HepG2 (cell line): Measurements from ENCODE around the gene SRRM2. TPM values are rescaled to one million over a fixed set of nuclear protein-coding genes. Genes with fewer than 3 reads are reported as not detected.

Source experiments
- ATAC-seq: fragments of 200-7000 bp; cut with Tn5 transposase; 3 replicates; pipeline ENCODE4 v1.9.1; 2020; ENCODE audit warnings: mild to moderate bottlenecking, moderate library complexity
- BruUV-seq: library from RNA; stranded (reverse); fragments of 400-500 nt; replicated peaks from 2 replicates; lab custom pipeline; 2021; lab: Mats Ljungman, UMichigan
- CTCF ChIA-PET: fragments of 300-600 bp; formaldehyde crosslinking; extraction: SDS; loops from one replicate; lab custom pipeline; 2021; ENCODE audit warnings: low total read pairs, inconsistent platforms, low intra/inter-chr PET ratio; lab: Yijun Ruan, JAX
- POLR2A ChIA-PET: fragments of 350-600 bp; sonication (Branson Sonifier 250); formaldehyde crosslinking; loops from one replicate; lab custom pipeline; 2020; ENCODE audit warnings: antibody characterized with exemption, inconsistent platforms; lab: Yijun Ruan, JAX
- DNase-seq: peaks from one replicate; pipeline ENCODE4 v3.0.0-alpha.2; 2015; ENCODE audit warnings: low spot score
- FAIRE-seq: peaks from 3 replicates; lab custom pipeline; 2011; peaks lifted over from hg19 to GRCh38; lab: Jason Lieb, UNC
- H2AFZ ChIP-seq: one replicate; pipeline ENCODE4 v1.6.1; 2011; ENCODE audit warnings: low read length, inconsistent platforms
- H3K27ac ChIP-seq: fragments of 300-600 bp; 3 replicates; pipeline ENCODE4 v1.8.0; 2011; ENCODE audit warnings: mixed run types, mild to moderate bottlenecking, mixed read lengths, low read length, inconsistent platforms; ENCODE audit not compliant: insufficient read depth; ENCODE audit errors: extremely low read length
- H3K27me3 ChIP-seq, 2 experiments: fragments of 200-600 bp in 1 of 2; 2 replicates in 1 of 2; 3 replicates in 1 of 2; pipeline versions ENCODE4 v1.6.0 to v1.8.0; 2011; ENCODE audit warnings: low read length in 2 of 2, mild to moderate bottlenecking in 2 of 2, moderate library complexity in 2 of 2, inconsistent platforms in 1 of 2; ENCODE audit not compliant: insufficient read depth in 2 of 2, control insufficient read depth in 1 of 2
- H3K36me3 ChIP-seq, 2 experiments: fragments of 200-600 bp in 1 of 2; replicated peaks in 1 of 2; 2 replicates in 1 of 2; 3 replicates in 1 of 2; pipeline versions ENCODE4 v1.5.1 to v1.8.0; 2011; ENCODE audit warnings: low read length in 2 of 2, inconsistent platforms in 1 of 2; ENCODE audit not compliant: insufficient read depth in 2 of 2, control insufficient read depth in 1 of 2
- H3K4me1 ChIP-seq: 2 replicates; pipeline ENCODE4 v1.5.1; 2012; ENCODE audit warnings: low read length, inconsistent platforms; ENCODE audit not compliant: insufficient read depth
- H3K4me2 ChIP-seq: 2 replicates; pipeline ENCODE4 v1.6.0; 2011; ENCODE audit warnings: low read depth, low read length, inconsistent platforms
- H3K4me3 ChIP-seq, 3 experiments: fragments of 200-600 bp in 1 of 3; sonication (generic), shearing (Covaris generic) in 1 of 3; replicated peaks in 1 of 3; 2 replicates each; pipeline ENCODE4 v1.5.1; 2011 to 2016; ENCODE audit warnings: low read length in 3 of 3, inconsistent platforms in 2 of 3, low read depth in 2 of 3, mild to moderate bottlenecking in 2 of 3, control low read depth in 1 of 3, mixed read lengths in 1 of 3; ENCODE audit not compliant: insufficient read depth in 1 of 3
- H3K79me2 ChIP-seq: one replicate; pipeline ENCODE4 v1.6.1; 2011; ENCODE audit warnings: low read length, inconsistent platforms; ENCODE audit not compliant: insufficient read depth
- H3K9ac ChIP-seq: 2 replicates; pipeline ENCODE4 v1.6.0; 2011; ENCODE audit warnings: mild to moderate bottlenecking, low read depth, low read length, inconsistent platforms; ENCODE audit not compliant: insufficient read depth
- H3K9me3 ChIP-seq: 2 replicates; pipeline ENCODE4 v1.5.1; 2012; ENCODE audit warnings: mild to moderate bottlenecking, low read length
- H4K20me1 ChIP-seq: 2 replicates; pipeline ENCODE4 v1.6.0; 2011; ENCODE audit warnings: inconsistent platforms, mild to moderate bottlenecking, low read length, moderate library complexity; ENCODE audit not compliant: insufficient read depth
- AGO2 ChIP-seq: fragments of 200-400 bp; formaldehyde crosslinking; optimal IDR thresholded peaks from 2 replicates; pipeline ENCODE3; 2017; ENCODE audit warnings: mild to moderate bottlenecking, low read depth, low read length, moderate library complexity
- KLF6 ChIP-seq: IDR thresholded peaks from 2 replicates; pipeline ENCODE4 v1.8.0; 2016; ENCODE audit warnings: missing biosample characterization, missing genetic modification reagents
- NFYB ChIP-seq: sonication (generic); formaldehyde crosslinking; IDR thresholded peaks from 2 replicates; pipeline ENCODE4 v1.4.0; 2020; ENCODE audit warnings: missing genetic modification reagents
- NFYC ChIP-seq: IDR thresholded peaks from 2 replicates; pipeline ENCODE4 v1.6.1; 2016; ENCODE audit warnings: missing genetic modification reagents, missing compliant biosample characterization
- PHF21A ChIP-seq: sonication (generic); formaldehyde crosslinking; IDR thresholded peaks from 2 replicates; pipeline ENCODE4 v1.5.0; 2020; ENCODE audit warnings: mild to moderate bottlenecking, missing genetic modification reagents
- POLR2A ChIP-seq, 2 experiments: IDR thresholded peaks; 2 replicates each; pipeline ENCODE4 v1.6.1; 2011; ENCODE audit warnings: low read depth in 2 of 2, low read length in 2 of 2, mild to moderate bottlenecking in 1 of 2, moderate library complexity in 1 of 2; ENCODE audit not compliant: insufficient read depth in 1 of 2
- ZFP36 ChIP-seq: fragments of 150-350 bp; IDR thresholded peaks from 2 replicates; pipeline ENCODE4 v1.6.1; 2018; ENCODE audit warnings: borderline replicate concordance, low read length, low read depth; ENCODE audit not compliant: partially characterized antibody
- ZNF260 ChIP-seq: sonication (generic); formaldehyde crosslinking; IDR thresholded peaks from 2 replicates; pipeline ENCODE4 v1.4.0; 2020; ENCODE audit warnings: missing genetic modification reagents, low read depth, mild to moderate bottlenecking, borderline replicate concordance
- ZNF350 ChIP-seq: sonication (generic); formaldehyde crosslinking; IDR thresholded peaks from 2 replicates; pipeline ENCODE4 v1.4.0; 2020; ENCODE audit warnings: mild to moderate bottlenecking, low read depth, missing genetic modification reagents, borderline replicate concordance
- ZNF749 ChIP-seq: sonication (generic); formaldehyde crosslinking; IDR thresholded peaks from 2 replicates; pipeline ENCODE4 v1.8.0; 2022; ENCODE audit warnings: mild to moderate bottlenecking, missing genetic modification reagents, moderate library complexity, borderline replicate concordance
- WGBS: methylation state at CpG from one replicate; pipeline ENCODE4 v1.1.6; 2017; ENCODE audit warnings: low lambda C conversion rate; 5-methylcytosine and 5-hydroxymethylcytosine counted together
- in situ Hi-C: cut with HindIII; loops from 2 replicates; pipeline ENCODE4 v1.10.0; 2017; ENCODE audit warnings: low pct_unique_long_range_greater_than_20kb; ENCODE audit not compliant: extremely low pct_ligation_motif_present
- intact Hi-C: fragments of 100-400 bp; cut with micrococcal nuclease; formaldehyde crosslinking; loops from one replicate; pipeline ENCODE4 v1.10.0; 2022; ENCODE audit not compliant: unreplicated experiment
- polyA plus RNA-seq, 8 experiments: library from polyadenylated mRNA; depleted of rRNA in 3 of 8; stranded (reverse) in 7 of 8; unstranded in 1 of 8; fragments of >200 nt; fragmentation: Illumina TruSeq in 4 of 8; extraction: Trizol in 4 of 8; gene quantifications; 2 replicates each; pipeline versions ENCODE4 v1.2.1 to v1.2.3, GENCODE V29; 2011 to 2016; ENCODE audit warnings: low read depth in 4 of 8, missing spikeins in 1 of 8, mixed read lengths in 1 of 8; ENCODE audit not compliant: insufficient read depth in 1 of 8
- total RNA-seq, 5 experiments: library from RNA; depleted of rRNA; stranded (reverse); fragments of >200 nt; fragmentation: Illumina TruSeq; extraction: Trizol; gene quantifications; 2 replicates each; pipeline ENCODE4 v1.2.3, GENCODE V29; 2016; ENCODE audit warnings: low read depth in 1 of 5
- TF ChIP-seq, protein P1 (sequence below): sonication (generic); formaldehyde crosslinking; IDR thresholded peaks from 2 replicates; pipeline ENCODE4 v1.5.0; 2020; ENCODE audit warnings: missing genetic modification reagents, mild to moderate bottlenecking, borderline replicate concordance
- TF ChIP-seq, protein P2 (sequence below): sonication (generic); formaldehyde crosslinking; IDR thresholded peaks from 2 replicates; pipeline ENCODE4 v1.4.0; 2020; ENCODE audit warnings: low read depth, missing genetic modification reagents
- TF ChIP-seq, protein P3 (sequence below): sonication (generic); formaldehyde crosslinking; IDR thresholded peaks from 2 replicates; pipeline ENCODE4 v1.4.0; 2020; ENCODE audit warnings: mild to moderate bottlenecking, missing genetic modification reagents

Gene SRRM2
- total and polyA plus RNA-seq, 2 of the 13 experiments (the other 11 are each of a cell fraction or from before 2014, with no cell fraction given) = 50.4 to 112 TPM

DNA sequence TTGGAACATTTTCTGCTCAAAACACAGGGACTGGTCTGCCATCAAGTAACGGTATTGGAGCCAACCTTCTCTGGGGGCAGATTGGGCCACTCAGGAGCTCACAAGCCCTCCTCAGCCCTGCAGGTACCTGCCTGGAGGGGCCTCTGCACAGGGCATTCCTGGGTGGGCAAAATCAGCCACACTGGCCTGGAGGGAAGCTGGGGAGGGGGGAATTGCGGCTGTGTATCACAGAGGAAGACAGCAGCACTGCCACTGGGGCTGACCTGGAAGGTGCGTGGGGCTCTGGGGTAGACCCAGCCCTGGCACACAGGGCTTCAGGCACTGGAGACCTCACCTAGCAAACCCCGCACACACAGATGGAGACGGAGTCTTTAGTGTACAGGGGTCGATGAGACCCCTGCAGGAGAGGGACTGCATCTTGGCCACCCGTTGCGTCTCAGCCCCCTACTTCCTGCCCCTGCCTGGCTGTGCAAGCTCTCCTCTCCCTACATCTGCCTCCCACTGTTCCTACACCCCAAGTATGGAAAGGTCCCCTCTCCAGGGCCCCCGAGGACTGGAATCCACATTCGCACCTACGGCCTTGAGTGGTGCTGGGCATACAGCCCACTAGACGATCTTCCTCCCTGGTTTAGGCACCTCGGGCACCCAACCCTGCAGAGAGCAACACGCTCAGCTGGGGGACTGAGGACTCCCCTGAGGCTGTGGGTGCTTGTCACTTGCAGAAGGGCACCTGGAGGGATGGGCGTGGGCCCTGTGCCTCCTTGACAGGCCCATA, 7.1 kb upstream of the SRRM2 start:
- intact Hi-C loops = no loop called here
- no peak overlapping the region for H2AFZ ChIP-seq
- H3K27ac ChIP-seq = no peak overlapping the region
- TF ChIP-seq AGO2 = peak; percentile 64
- no peak for TF ChIP-seq ZNF350 (CRISPR knock-in tag)
- peak in 1 of 2 experiments; percentile 21; a peak in 1 of 4 replicates for TF ChIP-seq POLR2A (IDR thresholded peaks at IDR 0.05; ENCODE audit: insufficient read depth in 1 of 2, low read depth in 2 of 2, low read length in 2 of 2)
- TF ChIP-seq, protein P1, sequence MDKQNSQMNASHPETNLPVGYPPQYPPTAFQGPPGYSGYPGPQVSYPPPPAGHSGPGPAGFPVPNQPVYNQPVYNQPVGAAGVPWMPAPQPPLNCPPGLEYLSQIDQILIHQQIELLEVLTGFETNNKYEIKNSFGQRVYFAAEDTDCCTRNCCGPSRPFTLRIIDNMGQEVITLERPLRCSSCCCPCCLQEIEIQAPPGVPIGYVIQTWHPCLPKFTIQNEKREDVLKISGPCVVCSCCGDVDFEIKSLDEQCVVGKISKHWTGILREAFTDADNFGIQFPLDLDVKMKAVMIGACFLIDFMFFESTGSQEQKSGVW = no peak
- TF ChIP-seq KLF6 = no peak
- H3K9ac ChIP-seq = no peak overlapping the region
- ChIA-PET POLR2A (no interaction called here), CTCF (no interaction called here)
- peaks cover 3% of the 10 kb centered on the region for H3K79me2 ChIP-seq
- H3K4me3 ChIP-seq = no peak overlapping the region
- H3K4me2 ChIP-seq = no peak overlapping the region
- H3K9me3 ChIP-seq = no peaks in the 10 kb centered on the region
- peaks cover 2 to 4% of the 10 kb centered on the region in 2 experiments; a peak in 2 of 5 replicates for H3K36me3 ChIP-seq
- no peaks in the 10 kb centered on the region for H3K27me3 ChIP-seq
- H4K20me1 ChIP-seq = no peaks in the 10 kb centered on the region
- BruUV-seq = no TSS peak
- 81% methylated on average over 9 of the region's 15 CpGs for WGBS
- peaks cover 6% of the 10 kb centered on the region for H3K4me1 ChIP-seq
- in situ Hi-C loops = no loop called here
- DNase-seq (no peak), FAIRE-seq (no peak), ATAC-seq (no peak; the same call in 2 of the 3 replicates)

DNA sequence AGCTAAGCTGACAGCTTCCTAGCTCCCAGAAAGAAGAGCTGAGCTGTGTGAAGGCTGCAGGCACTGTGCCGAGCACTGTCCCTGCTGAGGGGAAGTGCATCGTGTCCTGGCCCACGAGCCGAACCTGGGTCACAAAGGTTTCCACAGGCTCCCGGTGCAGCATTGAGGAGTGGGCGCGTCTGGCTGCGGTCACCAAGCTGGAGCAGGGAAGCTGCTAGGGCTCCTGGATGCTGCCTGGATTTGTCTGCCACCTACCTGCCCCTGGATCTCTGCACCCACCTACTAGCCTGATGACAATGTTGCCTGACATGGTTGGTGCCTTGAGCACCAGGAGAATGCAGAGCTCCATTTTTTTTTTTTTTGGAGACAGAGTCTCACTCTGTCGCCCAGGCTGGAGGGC, 6.5 kb upstream of the SRRM2 start:
- POLR2A ChIA-PET = no interaction called here

More for the DNA sequence above, 6.5 kb upstream of the SRRM2 start:
- CTCF ChIA-PET = no interaction called here
- H3K27me3 ChIP-seq = no peaks in the 10 kb centered on the region
- peaks cover 9% of the 10 kb centered on the region for H3K79me2 ChIP-seq
- peaks cover 2 to 4% of the 10 kb centered on the region in 2 experiments; a peak in 2 of 5 replicates for H3K36me3 ChIP-seq
- H3K9me3 ChIP-seq = no peaks in the 10 kb centered on the region
- no peak overlapping the region for H3K4me2 ChIP-seq
- H3K9ac ChIP-seq = no peak overlapping the region
- H3K4me1 ChIP-seq = peaks cover 8% of the 10 kb centered on the region
- ATAC-seq = no peak; the same call in 2 of the 3 replicates
- BruUV-seq = no TSS peak
- intact Hi-C loops (no loop called here), in situ Hi-C loops (no loop called here)
- no peak for TF ChIP-seq ZNF749 (CRISPR knock-in tag)
- no peak for TF ChIP-seq NFYC (CRISPR knock-in tag)
- TF ChIP-seq, protein P2, sequence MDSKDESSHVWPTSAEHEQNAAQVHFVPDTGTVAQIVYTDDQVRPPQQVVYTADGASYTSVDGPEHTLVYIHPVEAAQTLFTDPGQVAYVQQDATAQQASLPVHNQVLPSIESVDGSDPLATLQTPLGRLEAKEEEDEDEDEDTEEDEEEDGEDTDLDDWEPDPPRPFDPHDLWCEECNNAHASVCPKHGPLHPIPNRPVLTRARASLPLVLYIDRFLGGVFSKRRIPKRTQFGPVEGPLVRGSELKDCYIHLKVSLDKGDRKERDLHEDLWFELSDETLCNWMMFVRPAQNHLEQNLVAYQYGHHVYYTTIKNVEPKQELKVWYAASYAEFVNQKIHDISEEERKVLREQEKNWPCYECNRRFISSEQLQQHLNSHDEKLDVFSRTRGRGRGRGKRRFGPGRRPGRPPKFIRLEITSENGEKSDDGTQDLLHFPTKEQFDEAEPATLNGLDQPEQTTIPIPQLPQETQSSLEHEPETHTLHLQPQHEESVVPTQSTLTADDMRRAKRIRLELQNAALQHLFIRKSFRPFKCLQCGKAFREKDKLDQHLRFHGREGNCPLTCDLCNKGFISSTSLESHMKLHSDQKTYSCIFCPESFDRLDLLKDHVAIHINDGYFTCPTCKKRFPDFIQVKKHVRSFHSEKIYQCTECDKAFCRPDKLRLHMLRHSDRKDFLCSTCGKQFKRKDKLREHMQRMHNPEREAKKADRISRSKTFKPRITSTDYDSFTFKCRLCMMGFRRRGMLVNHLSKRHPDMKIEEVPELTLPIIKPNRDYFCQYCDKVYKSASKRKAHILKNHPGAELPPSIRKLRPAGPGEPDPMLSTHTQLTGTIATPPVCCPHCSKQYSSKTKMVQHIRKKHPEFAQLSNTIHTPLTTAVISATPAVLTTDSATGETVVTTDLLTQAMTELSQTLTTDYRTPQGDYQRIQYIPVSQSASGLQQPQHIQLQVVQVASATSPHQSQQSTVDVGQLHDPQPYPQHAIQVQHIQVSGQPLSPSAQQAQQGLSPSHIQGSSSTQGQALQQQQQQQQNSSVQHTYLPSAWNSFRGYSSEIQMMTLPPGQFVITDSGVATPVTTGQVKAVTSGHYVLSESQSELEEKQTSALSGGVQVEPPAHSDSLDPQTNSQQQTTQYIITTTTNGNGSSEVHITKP (CRISPR knock-in tag) = no peak
- TF ChIP-seq, protein P3, sequence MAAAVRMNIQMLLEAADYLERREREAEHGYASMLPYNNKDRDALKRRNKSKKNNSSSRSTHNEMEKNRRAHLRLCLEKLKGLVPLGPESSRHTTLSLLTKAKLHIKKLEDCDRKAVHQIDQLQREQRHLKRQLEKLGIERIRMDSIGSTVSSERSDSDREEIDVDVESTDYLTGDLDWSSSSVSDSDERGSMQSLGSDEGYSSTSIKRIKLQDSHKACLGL (CRISPR knock-in tag) = no peak
- no peak for TF ChIP-seq PHF21A (CRISPR knock-in tag)
- TF ChIP-seq NFYB (CRISPR knock-in tag) = no peak
- no peak for TF ChIP-seq ZNF260 (CRISPR knock-in tag)
- no peak for TF ChIP-seq ZFP36
- H4K20me1 ChIP-seq = no peaks in the 10 kb centered on the region
- no peak overlapping the region for H3K4me3 ChIP-seq
- H2AFZ ChIP-seq = no peak overlapping the region
- FAIRE-seq = no peak
- 84% methylated on average over 8 of the region's 9 CpGs for WGBS
- DNase-seq = no peak
- no peak overlapping the region for H3K27ac ChIP-seq
